ENCODE measurements around the gene NAV2.

DNA sequence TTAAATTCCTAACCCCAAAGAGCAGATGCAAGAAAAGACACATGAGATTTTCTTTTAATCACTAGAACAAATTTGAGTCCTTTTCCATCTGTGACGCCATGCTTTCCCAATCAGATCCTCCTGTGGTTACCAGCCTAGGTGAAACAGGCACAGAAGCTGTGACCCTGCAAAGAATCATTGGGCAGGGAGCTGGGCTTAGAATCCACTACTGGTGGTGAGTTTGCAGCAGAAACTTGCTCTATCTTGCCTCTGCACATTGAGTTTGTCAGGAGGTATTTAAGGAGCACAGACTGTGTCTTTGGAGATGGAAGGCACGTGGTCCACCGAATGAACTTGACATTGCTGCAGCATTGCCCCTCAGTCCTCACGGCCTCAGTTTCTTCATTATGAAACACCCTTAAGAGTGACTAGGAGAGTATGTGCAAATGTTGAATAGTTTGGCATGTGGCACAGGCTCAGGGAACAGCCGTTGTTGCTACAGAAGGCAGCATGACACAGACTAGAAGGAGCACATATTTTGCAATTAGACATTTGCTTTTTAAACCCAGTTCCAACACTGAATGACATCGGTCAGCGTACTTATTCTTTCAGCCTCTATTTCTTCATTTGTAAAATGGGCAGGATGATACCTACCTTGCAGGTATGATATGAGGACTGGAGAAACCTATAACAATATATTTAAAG, 320.1 kb downstream of the NAV2 start:
- TF ChIP-seq, protein P1, sequence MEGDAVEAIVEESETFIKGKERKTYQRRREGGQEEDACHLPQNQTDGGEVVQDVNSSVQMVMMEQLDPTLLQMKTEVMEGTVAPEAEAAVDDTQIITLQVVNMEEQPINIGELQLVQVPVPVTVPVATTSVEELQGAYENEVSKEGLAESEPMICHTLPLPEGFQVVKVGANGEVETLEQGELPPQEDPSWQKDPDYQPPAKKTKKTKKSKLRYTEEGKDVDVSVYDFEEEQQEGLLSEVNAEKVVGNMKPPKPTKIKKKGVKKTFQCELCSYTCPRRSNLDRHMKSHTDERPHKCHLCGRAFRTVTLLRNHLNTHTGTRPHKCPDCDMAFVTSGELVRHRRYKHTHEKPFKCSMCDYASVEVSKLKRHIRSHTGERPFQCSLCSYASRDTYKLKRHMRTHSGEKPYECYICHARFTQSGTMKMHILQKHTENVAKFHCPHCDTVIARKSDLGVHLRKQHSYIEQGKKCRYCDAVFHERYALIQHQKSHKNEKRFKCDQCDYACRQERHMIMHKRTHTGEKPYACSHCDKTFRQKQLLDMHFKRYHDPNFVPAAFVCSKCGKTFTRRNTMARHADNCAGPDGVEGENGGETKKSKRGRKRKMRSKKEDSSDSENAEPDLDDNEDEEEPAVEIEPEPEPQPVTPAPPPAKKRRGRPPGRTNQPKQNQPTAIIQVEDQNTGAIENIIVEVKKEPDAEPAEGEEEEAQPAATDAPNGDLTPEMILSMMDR (IDR thresholded peaks at IDR 0.05), result no peak
- TF ChIP-seq POLR2A (IDR thresholded peaks at IDR 0.05), result no peak
